Activated CD8-positive, alpha-beta T cell treated with anti-CD3 and anti-CD28 coated beads, Interleukin-2, amount 10 ng/mL, durations not matched to agents 7 days and 5 days (primary cell): ENCODE data around the gene SLC7A14. TPM values are rescaled to one million over a fixed set of nuclear protein-coding genes. Genes with fewer than 3 reads are reported as not detected.

Source experiments
- ATAC-seq: fragments of 150-1000 bp; cut with Tn5 transposase; one replicate; pipeline ENCODE4 v1.10.0; 2021; ENCODE audit warnings: moderate library complexity
- CTCF ChIA-PET: fragments of 350-600 bp; sonication (Branson Sonifier 250); formaldehyde crosslinking; loops from one replicate; lab custom pipeline; 2021; ENCODE audit warnings: antibody characterized with exemption; lab: Charles Lee
- POLR2A ChIA-PET: fragments of 350-600 bp; sonication (Branson Sonifier 250); formaldehyde crosslinking; loops from one replicate; lab custom pipeline; 2021; ENCODE audit warnings: antibody characterized with exemption; lab: Charles Lee
- DNase-seq: peaks from one replicate; pipeline ENCODE4 v3.0.0-alpha.2; 2020
- H3K27ac Mint-ChIP-seq: one replicate; pipeline ENCODE4 v1.8.0; 2021; ENCODE audit warnings: mild to moderate bottlenecking, mixed read lengths
- H3K27me3 Mint-ChIP-seq: one replicate; pipeline ENCODE4 v1.8.0; 2021; ENCODE audit warnings: low read depth, mixed read lengths
- H3K36me3 Mint-ChIP-seq: one replicate; pipeline ENCODE4 v1.8.0; 2021; ENCODE audit warnings: low read depth, mixed read lengths
- H3K4me1 Mint-ChIP-seq: one replicate; pipeline ENCODE4 v1.8.0; 2021; ENCODE audit warnings: low read depth, mixed read lengths
- H3K4me3 Mint-ChIP-seq: one replicate; pipeline ENCODE4 v1.8.0; 2021; ENCODE audit warnings: mild to moderate bottlenecking, mixed read lengths
- H3K9me3 Mint-ChIP-seq: one replicate; pipeline ENCODE4 v1.8.0; 2022; ENCODE audit warnings: mixed read lengths; ENCODE audit not compliant: insufficient read depth
- total RNA-seq, 2 experiments: library from RNA; stranded (reverse); gene quantifications; one replicate each; pipeline ENCODE4 v1.2.3, GENCODE V29; 2021

Gene SLC7A14
- total RNA-seq, 2 experiments from 2014 or later: not detected

DNA sequence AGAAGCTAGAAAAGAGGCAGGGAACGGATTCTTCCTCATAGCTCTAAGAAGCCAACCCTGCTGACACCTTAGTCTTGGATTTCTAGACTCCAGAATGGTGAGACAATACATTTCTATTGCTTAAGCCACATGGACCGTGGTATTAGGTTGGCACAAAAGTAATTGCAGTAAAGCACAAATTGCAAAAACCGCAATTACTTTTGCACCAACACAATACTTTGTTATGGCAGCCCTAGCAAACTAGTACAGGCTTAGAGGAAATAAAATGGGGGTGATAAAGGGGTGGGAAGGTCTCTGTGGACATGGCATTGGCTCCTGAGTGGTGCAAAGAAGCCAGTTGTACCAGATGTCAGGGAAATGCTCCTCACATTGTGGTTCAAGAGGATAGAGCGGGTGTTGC lies 56.0 kb downstream of the SLC7A14 start:
- no peak overlapping the region for H3K4me3 Mint-ChIP-seq
- POLR2A ChIA-PET: no interaction called here
- H3K4me1 Mint-ChIP-seq: no peaks in the 10 kb centered on the region
- no peaks in the 10 kb centered on the region for H3K9me3 Mint-ChIP-seq
- no peak for ATAC-seq
- H3K36me3 Mint-ChIP-seq: no peaks in the 10 kb centered on the region
- H3K27ac Mint-ChIP-seq: no peak overlapping the region
- no peak for DNase-seq
- H3K27me3 Mint-ChIP-seq: peaks cover 6% of the 10 kb centered on the region
- CTCF ChIA-PET: no interaction called here

DNA sequence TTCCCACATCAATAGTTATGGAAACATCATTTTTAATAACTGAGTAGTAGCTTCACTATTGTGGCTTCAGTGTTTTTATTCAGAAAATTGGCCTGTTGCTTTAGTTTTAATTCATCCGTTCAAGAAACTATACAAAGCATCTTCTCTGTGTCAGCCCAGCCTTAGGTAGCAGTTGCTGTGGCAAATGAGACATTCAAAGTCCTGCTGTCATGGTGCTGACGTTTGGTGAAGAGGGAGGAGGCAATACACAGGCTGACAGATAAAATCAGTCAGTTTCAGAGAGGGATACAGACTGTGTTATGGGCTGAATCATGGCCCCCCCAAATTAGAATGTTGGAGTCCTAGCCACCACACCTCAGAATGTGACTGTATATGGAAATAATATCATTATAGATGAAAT lies 56.5 kb downstream of the SLC7A14 start:
- POLR2A ChIA-PET: no interaction called here
- ATAC-seq (no peak), DNase-seq (no peak)
- H3K4me3 Mint-ChIP-seq: no peak overlapping the region
- H3K27me3 Mint-ChIP-seq: peaks cover 6% of the 10 kb centered on the region
- CTCF ChIA-PET: no interaction called here
- no peaks in the 10 kb centered on the region for H3K4me1 Mint-ChIP-seq
- no peaks in the 10 kb centered on the region for H3K36me3 Mint-ChIP-seq
- no peak overlapping the region for H3K27ac Mint-ChIP-seq
- no peaks in the 10 kb centered on the region for H3K9me3 Mint-ChIP-seq

DNA sequence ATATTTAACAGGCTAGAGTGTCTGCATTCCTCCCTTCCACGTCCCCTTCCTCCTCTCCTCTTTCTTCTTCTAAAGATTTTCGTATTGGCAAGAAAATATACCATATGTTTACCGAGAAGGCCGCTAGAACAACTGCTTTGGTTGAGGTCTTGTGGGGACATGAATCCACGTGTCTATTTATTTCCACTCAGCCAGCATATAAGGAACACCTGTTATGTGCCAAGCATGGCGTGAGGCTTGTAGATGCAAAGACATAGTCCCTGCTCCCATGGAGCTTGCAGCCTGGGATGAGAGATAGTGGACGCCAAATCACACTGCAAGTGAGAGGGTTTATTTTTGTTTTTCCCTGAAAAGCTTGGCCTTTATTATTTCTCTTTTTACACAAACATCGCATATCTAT lies 57.1 kb downstream of the SLC7A14 start:
- Mint-ChIP-seq H3K27me3 (peaks cover 2% of the 10 kb centered on the region), H3K4me3 (no peak overlapping the region), H3K27ac (no peak overlapping the region), H3K4me1 (no peaks in the 10 kb centered on the region), H3K9me3 (no peaks in the 10 kb centered on the region), H3K36me3 (no peaks in the 10 kb centered on the region)
- POLR2A ChIA-PET: no interaction called here
- CTCF ChIA-PET: interaction anchor here (0.9 kb wide), 1 partner anchor 115 kb away, joined by 4 read pairs; no protein-coding TSS in a partner anchor
- DNase-seq: no peak
- no peak for ATAC-seq

DNA sequence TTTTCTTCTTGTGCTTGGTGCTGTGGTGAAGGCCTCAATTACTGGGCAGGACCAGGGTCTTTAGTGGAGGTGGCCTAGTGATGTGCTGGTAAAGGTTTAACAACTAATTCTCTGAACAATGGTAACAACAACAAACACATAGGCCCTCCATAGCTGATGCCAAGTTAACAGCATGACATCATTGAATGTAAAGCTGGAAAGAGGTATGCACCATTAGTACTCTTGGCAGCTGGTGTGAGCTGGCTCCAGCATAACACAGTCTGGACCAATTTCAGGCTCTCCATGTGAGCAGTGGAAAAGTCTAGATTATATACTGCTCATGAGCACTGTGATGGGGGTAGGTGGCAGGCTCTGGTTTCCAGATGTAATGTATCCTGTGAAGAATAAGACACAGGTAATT lies 61.8 kb downstream of the SLC7A14 start:
- Mint-ChIP-seq H3K4me3 (no peak overlapping the region), H3K27ac (no peak overlapping the region), H3K36me3 (no peaks in the 10 kb centered on the region), H3K9me3 (no peaks in the 10 kb centered on the region), H3K27me3 (no peaks in the 10 kb centered on the region), H3K4me1 (no peaks in the 10 kb centered on the region)
- ATAC-seq (no peak), DNase-seq (no peak)
- POLR2A ChIA-PET: no interaction called here
- CTCF ChIA-PET: no interaction called here

DNA sequence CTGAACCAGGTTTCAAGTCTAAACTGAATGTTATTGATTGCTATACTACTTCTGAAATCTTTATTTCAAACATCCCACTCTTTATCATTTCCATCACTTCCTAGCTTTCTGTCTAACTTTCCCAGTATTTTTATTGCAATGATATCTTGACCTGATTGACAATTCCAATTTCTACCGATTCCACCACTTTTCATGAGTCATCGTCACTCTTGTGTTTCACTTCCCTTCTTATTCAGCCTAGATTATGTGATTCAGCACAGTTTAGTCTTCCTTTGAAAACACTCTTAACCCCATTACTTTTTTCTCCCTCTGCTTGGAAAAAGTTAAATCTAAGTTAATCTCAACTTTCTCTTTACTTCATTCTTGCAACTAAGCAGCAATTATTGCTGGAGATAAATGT lies 62.6 kb downstream of the SLC7A14 start:
- Mint-ChIP-seq H3K27ac (no peak overlapping the region), H3K27me3 (no peaks in the 10 kb centered on the region), H3K4me3 (no peak overlapping the region), H3K4me1 (no peaks in the 10 kb centered on the region), H3K36me3 (no peaks in the 10 kb centered on the region), H3K9me3 (no peaks in the 10 kb centered on the region)
- DNase-seq: no peak
- ChIA-PET POLR2A (no interaction called here), CTCF (no interaction called here)
- no peak for ATAC-seq

DNA sequence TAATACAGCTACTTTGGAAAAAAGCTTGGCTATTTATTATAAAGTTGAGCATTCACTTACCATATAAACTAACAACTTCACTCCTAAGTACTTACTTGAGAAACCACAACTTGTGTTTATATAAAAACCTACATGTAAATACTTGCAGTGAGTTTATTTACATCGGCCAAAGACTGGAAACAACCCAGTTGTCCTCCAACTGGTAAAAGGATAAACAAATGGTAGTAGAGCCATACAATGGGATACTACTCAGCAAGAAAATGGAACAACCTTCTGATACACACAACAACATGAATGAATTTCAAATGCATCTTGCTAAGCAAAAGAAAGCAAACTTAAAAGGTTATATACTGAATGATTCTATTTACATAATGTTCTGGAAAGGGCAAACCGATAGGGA lies 63.7 kb downstream of the SLC7A14 start:
- H3K4me3 Mint-ChIP-seq: no peak overlapping the region
- POLR2A ChIA-PET: no interaction called here

DNA sequence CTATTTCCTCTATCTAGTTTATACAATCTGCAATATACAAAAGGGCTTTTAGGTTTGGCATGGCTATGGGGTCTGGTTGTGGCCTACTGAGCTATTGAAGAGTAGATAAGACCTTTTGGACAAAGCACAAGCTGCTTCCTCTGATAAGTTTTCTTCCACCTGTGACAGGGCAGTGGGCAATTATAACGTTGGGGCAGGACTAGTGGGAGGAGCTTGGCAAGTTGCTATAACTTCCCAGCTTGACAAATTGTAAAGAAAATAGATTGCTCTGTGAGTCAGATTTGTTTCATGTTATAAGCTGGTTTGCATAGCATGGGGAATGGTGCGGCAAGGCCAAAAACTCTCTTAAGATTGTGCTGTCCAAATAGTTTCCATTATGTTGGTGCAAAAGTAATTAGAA lies 64.9 kb downstream of the SLC7A14 start:
- CTCF ChIA-PET: no interaction called here
- no peak for DNase-seq
- Mint-ChIP-seq H3K4me1 (no peaks in the 10 kb centered on the region), H3K27ac (no peak overlapping the region), H3K27me3 (no peaks in the 10 kb centered on the region), H3K36me3 (no peaks in the 10 kb centered on the region), H3K9me3 (no peaks in the 10 kb centered on the region), H3K4me3 (no peak overlapping the region)
- POLR2A ChIA-PET: no interaction called here
- ATAC-seq: no peak

More for the DNA sequence above, 63.7 kb downstream of the SLC7A14 start:
- Mint-ChIP-seq H3K36me3 (no peaks in the 10 kb centered on the region), H3K9me3 (no peaks in the 10 kb centered on the region), H3K27me3 (no peaks in the 10 kb centered on the region), H3K4me1 (no peaks in the 10 kb centered on the region), H3K27ac (no peak overlapping the region)
- CTCF ChIA-PET: no interaction called here
- DNase-seq: no peak
- no peak for ATAC-seq

DNA sequence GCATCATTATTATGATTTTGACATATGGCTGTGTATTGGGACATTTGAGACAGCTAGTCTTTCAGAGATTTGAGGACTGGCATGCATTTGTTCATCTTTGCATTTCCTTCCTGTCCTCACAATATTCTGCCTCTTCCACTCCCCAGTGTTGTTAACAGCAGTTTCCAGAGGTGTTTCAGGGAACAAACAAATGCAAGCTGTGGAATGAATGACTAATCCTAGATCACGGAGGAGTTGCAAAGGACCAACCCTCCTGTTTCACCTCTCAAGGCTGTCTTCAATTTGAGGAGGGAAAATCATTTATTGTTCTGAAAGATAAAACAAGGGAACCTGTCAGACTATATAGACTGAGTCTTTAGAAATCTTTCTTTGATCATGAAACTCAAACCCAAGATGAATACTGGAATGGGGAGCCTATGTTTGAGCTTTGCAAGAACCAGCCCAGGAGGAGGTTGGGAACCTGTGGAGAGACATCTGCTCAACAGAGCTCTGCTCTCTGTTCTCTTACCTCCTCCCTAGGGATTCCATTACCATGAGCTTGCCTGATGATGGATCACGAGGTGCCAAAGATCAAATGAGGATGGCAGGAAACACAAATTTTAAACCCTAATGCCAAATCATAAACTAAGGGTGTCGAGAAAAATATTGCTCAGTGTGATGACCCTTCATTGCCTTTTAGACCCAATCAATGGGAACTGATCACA lies 68.5 kb downstream of the SLC7A14 start:
- CTCF ChIA-PET: no interaction called here

DNA sequence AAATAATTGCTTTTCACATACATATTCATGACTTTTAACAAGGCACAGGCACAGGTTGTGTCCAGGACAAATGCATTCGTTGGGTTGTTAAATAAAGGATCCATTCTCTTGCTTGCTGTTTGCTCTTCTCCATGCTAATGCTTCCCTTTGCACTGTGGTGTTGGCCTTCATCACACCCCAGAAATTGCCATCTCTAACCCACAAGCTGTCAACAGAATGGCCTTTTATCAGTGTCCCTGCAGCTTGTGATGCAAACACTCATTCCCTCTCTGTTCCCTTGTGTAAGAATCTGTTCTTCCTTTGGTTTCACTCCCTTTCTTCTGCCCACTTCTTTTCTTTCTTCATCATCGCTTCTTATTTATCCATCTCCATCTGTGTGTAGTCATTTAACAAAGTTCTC lies 72.2 kb downstream of the SLC7A14 start:
- Mint-ChIP-seq H3K36me3 (no peaks in the 10 kb centered on the region), H3K27me3 (no peaks in the 10 kb centered on the region), H3K9me3 (no peaks in the 10 kb centered on the region), H3K4me3 (no peak overlapping the region), H3K27ac (no peak overlapping the region), H3K4me1 (no peaks in the 10 kb centered on the region)
- CTCF ChIA-PET: no interaction called here
- ATAC-seq (no peak), DNase-seq (no peak)
- POLR2A ChIA-PET: no interaction called here

More for the DNA sequence above, 68.5 kb downstream of the SLC7A14 start:
- Mint-ChIP-seq H3K36me3 (no peaks in the 10 kb centered on the region), H3K27me3 (no peaks in the 10 kb centered on the region), H3K27ac (no peak overlapping the region), H3K9me3 (no peaks in the 10 kb centered on the region), H3K4me1 (no peaks in the 10 kb centered on the region), H3K4me3 (no peak overlapping the region)
- DNase-seq (no peak), ATAC-seq (no peak)
- POLR2A ChIA-PET: no interaction called here

DNA sequence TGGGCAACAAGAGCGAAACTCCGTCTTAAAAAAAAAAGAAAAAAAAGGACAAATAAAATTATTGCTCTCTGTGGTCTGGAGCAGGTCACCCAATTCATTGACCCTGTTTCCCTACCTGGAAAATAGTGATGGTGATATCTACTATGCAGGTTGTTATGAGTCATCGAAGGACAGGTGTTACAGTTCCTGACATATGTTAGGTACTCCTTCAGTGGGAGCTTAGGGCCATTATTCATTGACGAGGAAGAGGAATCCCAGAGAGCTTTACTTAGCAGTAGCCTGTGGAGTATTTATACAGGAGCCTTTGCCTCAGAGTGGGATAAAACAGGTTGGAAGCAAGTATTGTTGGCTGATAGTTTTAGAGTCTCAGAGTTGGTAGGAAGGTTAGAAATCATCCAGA lies 74.5 kb downstream of the SLC7A14 start:
- ChIA-PET CTCF (no interaction called here), POLR2A (no interaction called here)
- H3K27ac Mint-ChIP-seq: no peak overlapping the region
- no peak overlapping the region for H3K4me3 Mint-ChIP-seq
- H3K27me3 Mint-ChIP-seq: peaks cover 5% of the 10 kb centered on the region
- no peaks in the 10 kb centered on the region for H3K36me3 Mint-ChIP-seq
- H3K9me3 Mint-ChIP-seq: no peaks in the 10 kb centered on the region
- ATAC-seq (no peak), DNase-seq (no peak)
- H3K4me1 Mint-ChIP-seq: no peaks in the 10 kb centered on the region

DNA sequence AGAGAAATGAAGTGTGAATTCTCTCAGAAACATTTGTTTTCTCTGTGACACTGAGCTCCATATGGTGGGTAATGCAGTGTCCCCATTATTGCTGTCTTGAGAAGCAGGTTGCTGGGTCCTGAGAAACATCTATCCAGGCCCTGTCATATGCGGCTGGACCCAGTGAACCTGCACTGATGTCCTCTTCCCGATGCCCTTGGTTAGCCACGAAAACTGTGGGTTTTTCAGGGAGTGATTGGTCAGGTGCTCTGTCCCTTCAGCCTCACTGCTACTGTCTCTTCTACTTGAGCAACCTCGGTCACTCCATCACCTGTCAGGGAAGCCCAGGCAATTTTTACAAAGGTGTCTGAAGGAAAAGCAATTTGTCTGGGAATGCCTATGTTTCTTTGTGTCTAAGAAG lies 77.0 kb downstream of the SLC7A14 start:
- no peak for DNase-seq
- H3K36me3 Mint-ChIP-seq: no peaks in the 10 kb centered on the region
- ChIA-PET CTCF (no interaction called here), POLR2A (no interaction called here)
- no peak overlapping the region for H3K27ac Mint-ChIP-seq
- peaks cover 10% of the 10 kb centered on the region for H3K27me3 Mint-ChIP-seq
- no peaks in the 10 kb centered on the region for H3K4me1 Mint-ChIP-seq
- no peaks in the 10 kb centered on the region for H3K9me3 Mint-ChIP-seq
- no peak for ATAC-seq
- H3K4me3 Mint-ChIP-seq: no peak overlapping the region

DNA sequence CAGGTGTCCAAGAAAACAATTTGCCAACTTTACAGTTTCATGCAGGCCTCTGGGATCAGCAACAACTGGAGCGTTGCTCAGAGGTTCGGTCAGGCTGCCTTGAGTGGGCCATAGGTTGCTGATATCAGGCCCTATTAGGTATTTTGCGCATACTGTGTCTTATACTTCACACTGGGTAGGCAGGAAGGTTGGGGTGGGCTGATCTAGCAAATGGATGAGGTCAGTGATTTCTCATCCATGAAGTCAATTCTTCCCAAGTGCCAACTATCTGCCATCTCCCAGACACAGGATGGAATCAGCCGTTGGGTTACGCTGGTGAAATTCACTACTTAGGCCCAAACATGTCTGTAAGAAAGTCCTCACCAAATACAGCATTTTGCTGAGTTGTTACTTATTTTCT lies 77.6 kb downstream of the SLC7A14 start:
- peaks cover 11% of the 10 kb centered on the region for H3K27me3 Mint-ChIP-seq
- no peaks in the 10 kb centered on the region for H3K36me3 Mint-ChIP-seq
- ChIA-PET CTCF (no interaction called here), POLR2A (no interaction called here)
- H3K4me3 Mint-ChIP-seq: no peak overlapping the region
- ATAC-seq: no peak
- H3K27ac Mint-ChIP-seq: no peak overlapping the region
- H3K4me1 Mint-ChIP-seq: no peaks in the 10 kb centered on the region
- no peak for DNase-seq
- H3K9me3 Mint-ChIP-seq: no peaks in the 10 kb centered on the region

DNA sequence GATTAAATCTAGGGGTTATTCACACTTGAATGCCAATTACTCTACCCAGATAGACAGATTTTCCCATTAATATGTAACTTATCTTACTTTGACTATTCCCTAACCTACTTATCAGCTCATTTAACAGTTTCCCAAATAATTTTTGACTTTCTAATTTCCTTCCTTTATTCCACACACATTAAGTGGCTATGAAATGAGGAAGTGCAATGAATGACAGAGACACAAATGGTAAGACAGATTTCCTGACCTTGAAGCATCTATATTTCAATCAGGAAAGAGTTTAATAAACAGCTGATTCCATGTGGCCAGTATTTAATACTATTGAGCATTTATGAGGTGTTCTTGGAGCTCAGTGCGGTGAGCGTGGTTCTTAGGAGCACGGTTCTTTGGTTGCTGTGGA lies 78.8 kb downstream of the SLC7A14 start:
- ChIA-PET CTCF (no interaction called here), POLR2A (no interaction called here)
- Mint-ChIP-seq H3K36me3 (no peaks in the 10 kb centered on the region), H3K4me1 (no peaks in the 10 kb centered on the region), H3K27me3 (peaks cover 18% of the 10 kb centered on the region), H3K4me3 (no peak overlapping the region), H3K27ac (no peak overlapping the region), H3K9me3 (no peaks in the 10 kb centered on the region)
- DNase-seq: no peak
- no peak for ATAC-seq
